ENCODE data around the gene MASP1.

The MASP1 gene

GRCh38 chr3:187310954-187311470, 19.5 kb upstream of the MASP1 start:
- DNase-seq: no peak
- no peak for TF ChIP-seq GATA1 (IDR thresholded peaks at IDR 0.05; ENCODE audit: low read depth, low read length)
- TF ChIP-seq POLR2A (IDR thresholded peaks at IDR 0.05; ENCODE audit: low read length): no peak

- no peak for DNase-seq
Observed at GRCh38 chr3:187310226-187310625, 18.7 kb upstream of the MASP1 start.

GRCh38 chr3:187305881-187306280, 14.3 kb upstream of the MASP1 start:
- DNase-seq: no peak

More at GRCh38 chr3:187310226-187310625, 18.7 kb upstream of the MASP1 start:
- TF ChIP-seq POLR2A (IDR thresholded peaks at IDR 0.05; ENCODE audit: low read length) (no peak), GATA1 (IDR thresholded peaks at IDR 0.05; ENCODE audit: low read depth, low read length) (no peak)

GRCh38 chr3:187299611-187300010, 8.1 kb upstream of the MASP1 start:
- TF ChIP-seq POLR2A (IDR thresholded peaks at IDR 0.05; ENCODE audit: low read length): no peak
- no peak for TF ChIP-seq GATA1 (IDR thresholded peaks at IDR 0.05; ENCODE audit: low read depth, low read length)
- DNase-seq: no peak

More at GRCh38 chr3:187305881-187306280, 14.3 kb upstream of the MASP1 start:
- no peak for TF ChIP-seq GATA1 (IDR thresholded peaks at IDR 0.05; ENCODE audit: low read depth, low read length)
- no peak for TF ChIP-seq POLR2A (IDR thresholded peaks at IDR 0.05; ENCODE audit: low read length)

GRCh38 chr3:187296911-187297310, 5.4 kb upstream of the MASP1 start:
- no peak for DNase-seq
- TF ChIP-seq GATA1 (IDR thresholded peaks at IDR 0.05; ENCODE audit: low read depth, low read length): no peak
- TF ChIP-seq POLR2A (IDR thresholded peaks at IDR 0.05; ENCODE audit: low read length): no peak

GRCh38 chr3:187296058-187296457, 4.5 kb upstream of the MASP1 start:
- TF ChIP-seq GATA1 (IDR thresholded peaks at IDR 0.05; ENCODE audit: low read depth, low read length): no peak
- no peak for TF ChIP-seq POLR2A (IDR thresholded peaks at IDR 0.05; ENCODE audit: low read length)
- DNase-seq: no peak

GRCh38 chr3:187295316-187296034, 3.9 kb upstream of the MASP1 start:
- DNase-seq: no peak

GRCh38 chr3:187293516-187294430, 2.2 kb upstream of the MASP1 start:
- TF ChIP-seq GATA1 (IDR thresholded peaks at IDR 0.05; ENCODE audit: low read depth, low read length) (no peak), POLR2A (IDR thresholded peaks at IDR 0.05; ENCODE audit: low read length) (no peak)
- no peak for DNase-seq

More at GRCh38 chr3:187295316-187296034, 3.9 kb upstream of the MASP1 start:
- TF ChIP-seq GATA1 (IDR thresholded peaks at IDR 0.05; ENCODE audit: low read depth, low read length) (no peak), POLR2A (IDR thresholded peaks at IDR 0.05; ENCODE audit: low read length) (no peak)

GRCh38 chr3:187292631-187293515, 1.3 kb upstream of the MASP1 start:
- TF ChIP-seq POLR2A (IDR thresholded peaks at IDR 0.05; ENCODE audit: low read length) (no peak), GATA1 (IDR thresholded peaks at IDR 0.05; ENCODE audit: low read depth, low read length) (no peak)
- DNase-seq: no peak

GRCh38 chr3:187292181-187292580, 644 bp upstream of the MASP1 start:
- TF ChIP-seq GATA1 (IDR thresholded peaks at IDR 0.05; ENCODE audit: low read depth, low read length): no peak
- TF ChIP-seq POLR2A (IDR thresholded peaks at IDR 0.05; ENCODE audit: low read length): no peak
- DNase-seq: no peak

GRCh38 chr3:187291001-187291511, 481 bp downstream of the MASP1 start:
- no peak for DNase-seq
- no peak for TF ChIP-seq POLR2A (IDR thresholded peaks at IDR 0.05; ENCODE audit: low read length)
- no peak for TF ChIP-seq GATA1 (IDR thresholded peaks at IDR 0.05; ENCODE audit: low read depth, low read length)

- TF ChIP-seq GATA1 (IDR thresholded peaks at IDR 0.05; ENCODE audit: low read depth, low read length) (no peak), POLR2A (IDR thresholded peaks at IDR 0.05; ENCODE audit: low read length) (no peak)
- DNase-seq: no peak
Observed at GRCh38 chr3:187290503-187290902, 1.0 kb downstream of the MASP1 start.

Data from erythroblast (primary cell).